ENCODE data around the gene SOX13.

Gene SOX13

GRCh38 chr1:204128964-204129896, 56.3 kb downstream of the SOX13 start:
- H3K4me3 ChIP-seq (ENCODE audit: low read depth, low read length), result no peak overlapping the region

GRCh38 chr1:204130178-204130577, 57.3 kb downstream of the SOX13 start:
- H3K4me3 ChIP-seq (ENCODE audit: low read depth, low read length), result no peak overlapping the region

GRCh38 chr1:204130981-204131892, 58.3 kb downstream of the SOX13 start:
- H3K4me3 ChIP-seq (ENCODE audit: low read depth, low read length), result no peak overlapping the region

- no peak overlapping the region for H3K4me3 ChIP-seq (ENCODE audit: low read depth, low read length)
Observed at GRCh38 chr1:204131978-204132377, 59.1 kb downstream of the SOX13 start.

GRCh38 chr1:204132718-204133117, 59.8 kb downstream of the SOX13 start:
- H3K4me3 ChIP-seq (ENCODE audit: low read depth, low read length), result no peak overlapping the region

- no peak overlapping the region for H3K4me3 ChIP-seq (ENCODE audit: low read depth, low read length)
Observed at GRCh38 chr1:204134103-204134502, 61.2 kb downstream of the SOX13 start.

GRCh38 chr1:204136814-204137213, 63.9 kb downstream of the SOX13 start:
- H3K4me3 ChIP-seq (ENCODE audit: low read depth, low read length), result no peak overlapping the region

- H3K4me3 ChIP-seq (ENCODE audit: low read depth, low read length), result no peak overlapping the region
Observed at GRCh38 chr1:204139088-204139487, 66.2 kb downstream of the SOX13 start.

- no peak overlapping the region for H3K4me3 ChIP-seq (ENCODE audit: low read depth, low read length)
Observed at GRCh38 chr1:204139952-204140351, 67.0 kb downstream of the SOX13 start.

GRCh38 chr1:204141131-204141530, 68.2 kb downstream of the SOX13 start:
- no peak overlapping the region for H3K4me3 ChIP-seq (ENCODE audit: low read depth, low read length)

- no peak overlapping the region for H3K4me3 ChIP-seq (ENCODE audit: low read depth, low read length)
Observed at GRCh38 chr1:204142032-204142974, 69.4 kb downstream of the SOX13 start.

GRCh38 chr1:204143276-204144041, 70.5 kb downstream of the SOX13 start:
- H3K4me3 ChIP-seq (ENCODE audit: low read depth, low read length), result no peak overlapping the region

- H3K4me3 ChIP-seq (ENCODE audit: low read depth, low read length), result no peak overlapping the region
Observed at GRCh38 chr1:204145033-204145504, 72.2 kb downstream of the SOX13 start.

- no peak overlapping the region for H3K4me3 ChIP-seq (ENCODE audit: low read depth, low read length)
Observed at GRCh38 chr1:204146309-204146708, 73.4 kb downstream of the SOX13 start.

- no peak overlapping the region for H3K4me3 ChIP-seq (ENCODE audit: low read depth, low read length)
Observed at GRCh38 chr1:204146965-204147364, 74.0 kb downstream of the SOX13 start.

GRCh38 chr1:204147406-204148383, 74.8 kb downstream of the SOX13 start:
- no peak overlapping the region for H3K4me3 ChIP-seq (ENCODE audit: low read depth, low read length)

GRCh38 chr1:204149107-204149506, 76.2 kb downstream of the SOX13 start:
- H3K4me3 ChIP-seq (ENCODE audit: low read depth, low read length), result no peak overlapping the region

All from iPS-11a (cell line).